ENCODE data around the gene ACAD8. TPM values are rescaled to one million over a fixed set of nuclear protein-coding genes. Genes with fewer than 3 reads are reported as not detected.

Gene ACAD8
- total and polyA plus RNA-seq, 2 experiments from 2014 or later = 18.9 to 19.4 TPM

DNA sequence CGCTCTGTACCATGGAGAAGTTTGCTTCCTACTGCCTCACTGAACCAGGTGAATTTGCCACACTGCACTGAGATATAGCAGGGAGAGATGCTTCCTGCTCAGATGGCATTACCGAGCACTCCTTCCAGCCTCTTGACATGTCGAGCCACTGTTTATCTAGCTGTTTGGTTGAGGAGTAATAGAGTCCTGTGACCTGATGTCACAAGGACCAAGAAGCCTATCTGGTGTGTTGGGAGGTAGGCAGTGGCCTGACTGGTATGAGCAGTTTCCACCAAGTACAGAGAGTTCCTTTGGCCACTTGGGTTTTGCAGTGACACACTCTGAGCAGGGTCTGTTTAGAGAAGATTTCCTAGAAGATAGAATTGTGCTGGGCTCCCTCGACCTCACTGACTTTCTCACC lies 5.2 kb downstream of the ACAD8 start:
- DNase-seq = no peak
- 87 to 89% methylated on average over 4 of the region's 4 CpGs for WGBS, 2 experiments (ENCODE audit: low coverage in 1 of 2, low lambda C conversion rate in 2 of 2, missing lambda C conversion rate in 2 of 2)
- H3K9me2 ChIP-seq (ENCODE audit: insufficient read depth) = no peaks in the 10 kb centered on the region
- peaks cover 12% of the 10 kb centered on the region; the same call in 1 of the 2 replicates for H3K36me3 ChIP-seq (ENCODE audit: low read depth)
- no peaks in the 10 kb centered on the region for H4K20me1 ChIP-seq (ENCODE audit: insufficient read depth)
- no peak overlapping the region for H2AFZ ChIP-seq
- no peaks in the 10 kb centered on the region for H3K27me3 ChIP-seq (replicated peaks; ENCODE audit: insufficient read depth)
- no peak overlapping the region for H3K4me3 ChIP-seq
- no peak overlapping the region for H3K27ac ChIP-seq
- H3K9me3 ChIP-seq (ENCODE audit: low read depth) = no peaks in the 10 kb centered on the region
- H3K79me2 ChIP-seq (ENCODE audit: insufficient read depth) = peaks cover 23% of the 10 kb centered on the region
- no peaks in the 10 kb centered on the region for H3F3A ChIP-seq (ENCODE audit: insufficient read depth)
- in situ Hi-C loops (cut with MboI) = no loop called here
- no peak for TF ChIP-seq EZH2phosphoT487 (IDR thresholded peaks at IDR 0.05; ENCODE audit: insufficient read depth, low read depth)
- TF ChIP-seq EZH2 (IDR thresholded peaks at IDR 0.05; ENCODE audit: insufficient read depth, poor library complexity, severe bottlenecking) = no peak
- no peak overlapping the region for H3K4me2 ChIP-seq (ENCODE audit: unreplicated experiment)
- peaks cover 8% of the 10 kb centered on the region for H3K4me1 ChIP-seq (ENCODE audit: insufficient read depth)
- H3K9ac ChIP-seq = no peak overlapping the region

DNA sequence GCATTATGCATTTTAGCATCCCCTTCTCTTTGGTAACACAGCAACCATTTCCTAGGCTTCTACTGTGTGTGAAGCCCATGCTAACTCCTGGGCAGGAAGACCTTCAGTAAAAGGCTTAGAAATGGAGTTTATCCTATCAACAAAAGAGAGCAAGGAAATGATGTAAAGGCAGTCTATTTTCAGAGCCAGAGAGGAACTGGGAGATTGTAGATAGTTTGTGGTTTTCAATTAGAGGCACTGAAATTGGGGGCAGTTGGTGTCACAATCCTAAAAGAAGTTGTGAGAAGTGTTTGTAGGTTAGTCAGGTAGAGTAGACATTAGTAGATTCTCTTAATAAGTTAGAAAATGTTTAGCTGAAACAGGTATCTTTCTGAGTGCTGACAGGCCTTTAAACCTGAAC lies 7.1 kb downstream of the ACAD8 start:
- Histone ChIP-seq H3K27me3 (replicated peaks; ENCODE audit: insufficient read depth) (no peaks in the 10 kb centered on the region), H3K36me3 (ENCODE audit: low read depth) (peaks cover 12% of the 10 kb centered on the region; the same call in 1 of the 2 replicates), H3K4me1 (ENCODE audit: insufficient read depth) (no peaks in the 10 kb centered on the region), H4K20me1 (ENCODE audit: insufficient read depth) (no peaks in the 10 kb centered on the region), H2AFZ (no peak overlapping the region), H3K4me2 (ENCODE audit: unreplicated experiment) (no peak overlapping the region), H3F3A (ENCODE audit: insufficient read depth) (peaks cover 3% of the 10 kb centered on the region), H3K79me2 (ENCODE audit: insufficient read depth) (peaks cover 4% of the 10 kb centered on the region; the same call in 1 of the 2 replicates), H3K27ac (no peak overlapping the region), H3K9ac (no peak overlapping the region), H3K9me2 (ENCODE audit: insufficient read depth) (no peaks in the 10 kb centered on the region), H3K9me3 (ENCODE audit: low read depth) (no peaks in the 10 kb centered on the region), H3K4me3 (no peak overlapping the region)
- DNase-seq = no peak
- no peak for TF ChIP-seq EZH2 (IDR thresholded peaks at IDR 0.05; ENCODE audit: insufficient read depth, poor library complexity, severe bottlenecking)
- TF ChIP-seq EZH2phosphoT487 (IDR thresholded peaks at IDR 0.05; ENCODE audit: insufficient read depth, low read depth) = no peak
- in situ Hi-C loops (cut with MboI) = no loop called here

DNA sequence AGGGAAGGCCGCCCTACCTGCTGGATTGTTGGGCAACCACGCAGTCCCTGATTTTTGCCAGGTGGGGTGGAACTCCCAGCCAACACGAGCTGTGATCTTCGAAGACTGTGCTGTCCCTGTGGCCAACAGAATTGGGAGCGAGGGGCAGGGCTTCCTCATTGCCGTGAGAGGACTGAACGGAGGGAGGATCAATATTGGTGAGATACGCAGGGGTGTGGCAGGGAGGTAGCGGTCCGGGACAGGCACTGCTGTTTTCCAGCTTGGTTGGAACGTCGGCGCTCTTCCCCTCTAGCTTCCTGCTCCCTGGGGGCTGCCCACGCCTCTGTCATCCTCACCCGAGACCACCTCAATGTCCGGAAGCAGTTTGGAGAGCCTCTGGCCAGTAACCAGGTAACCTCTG lies 7.6 kb downstream of the ACAD8 start:
- Histone ChIP-seq H3K27ac (no peak overlapping the region), H3K79me2 (ENCODE audit: insufficient read depth) (no peaks in the 10 kb centered on the region), H2AFZ (no peak overlapping the region), H4K20me1 (ENCODE audit: insufficient read depth) (no peaks in the 10 kb centered on the region), H3K9me3 (ENCODE audit: low read depth) (no peaks in the 10 kb centered on the region), H3K4me2 (ENCODE audit: unreplicated experiment) (no peak overlapping the region), H3K4me3 (no peak overlapping the region), H3K27me3 (replicated peaks; ENCODE audit: insufficient read depth) (no peaks in the 10 kb centered on the region), H3K9me2 (ENCODE audit: insufficient read depth) (no peaks in the 10 kb centered on the region), H3K36me3 (ENCODE audit: low read depth) (peaks cover 12% of the 10 kb centered on the region; the same call in 1 of the 2 replicates), H3K4me1 (ENCODE audit: insufficient read depth) (peaks cover 2% of the 10 kb centered on the region), H3K9ac (no peak overlapping the region), H3F3A (ENCODE audit: insufficient read depth) (peaks cover 8% of the 10 kb centered on the region)
- WGBS, 2 experiments (ENCODE audit: low coverage in 1 of 2, low lambda C conversion rate in 2 of 2, missing lambda C conversion rate in 2 of 2) = 91 to 96% methylated on average over 16 of the region's 16 CpGs
- in situ Hi-C loops (cut with MboI) = no loop called here
- DNase-seq = no peak
- TF ChIP-seq EZH2phosphoT487 (IDR thresholded peaks at IDR 0.05; ENCODE audit: insufficient read depth, low read depth) (no peak), EZH2 (IDR thresholded peaks at IDR 0.05; ENCODE audit: insufficient read depth, poor library complexity, severe bottlenecking) (no peak)

DNA sequence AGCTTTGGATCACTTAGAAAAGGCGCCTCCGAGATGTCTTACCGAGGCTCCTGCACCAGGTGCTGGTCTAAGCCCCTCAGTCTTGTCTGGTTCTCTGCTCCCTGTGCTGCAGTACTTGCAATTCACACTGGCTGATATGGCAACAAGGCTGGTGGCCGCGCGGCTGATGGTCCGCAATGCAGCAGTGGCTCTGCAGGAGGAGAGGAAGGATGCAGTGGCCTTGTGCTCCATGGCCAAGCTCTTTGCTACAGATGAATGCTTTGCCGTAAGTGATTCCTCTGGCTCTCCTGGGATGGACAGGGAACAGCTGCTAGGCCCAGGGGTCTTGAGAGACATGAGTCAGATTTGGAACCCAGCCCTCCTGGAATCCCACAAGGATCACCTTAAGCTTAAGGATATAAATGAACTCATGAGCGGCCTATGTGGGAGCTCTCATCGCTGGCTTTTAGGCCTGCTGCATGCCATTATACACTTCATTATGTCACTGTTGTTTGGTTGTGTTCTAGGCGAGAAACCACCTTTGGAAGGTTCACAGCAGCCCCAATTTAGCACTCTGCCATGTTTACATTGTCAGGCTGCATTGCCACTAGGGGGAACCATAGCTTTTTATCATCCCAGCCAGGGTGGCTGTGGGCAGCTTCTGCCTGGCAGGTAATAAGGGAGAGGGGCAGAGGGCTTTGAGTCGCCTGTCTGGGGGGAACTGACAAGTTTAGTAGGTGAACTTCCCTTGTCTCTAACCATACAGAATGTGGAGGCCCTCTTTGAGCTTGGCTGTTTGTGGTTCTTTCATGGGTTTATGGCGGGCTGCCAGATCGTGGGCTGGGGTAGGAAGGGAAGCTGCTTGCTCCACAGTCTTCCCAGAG lies 8.5 kb downstream of the ACAD8 start:
- Histone ChIP-seq H3K4me2 (ENCODE audit: unreplicated experiment) (no peak overlapping the region), H3K36me3 (ENCODE audit: low read depth) (peaks cover 12% of the 10 kb centered on the region; the same call in 1 of the 2 replicates), H3K79me2 (ENCODE audit: insufficient read depth) (no peaks in the 10 kb centered on the region), H4K20me1 (ENCODE audit: insufficient read depth) (no peaks in the 10 kb centered on the region), H3K4me3 (no peak overlapping the region), H3K27ac (no peak overlapping the region), H2AFZ (no peak overlapping the region), H3K4me1 (ENCODE audit: insufficient read depth) (peaks cover 11% of the 10 kb centered on the region), H3K9me2 (ENCODE audit: insufficient read depth) (no peaks in the 10 kb centered on the region), H3K9ac (no peak overlapping the region), H3K27me3 (replicated peaks; ENCODE audit: insufficient read depth) (no peaks in the 10 kb centered on the region), H3K9me3 (ENCODE audit: low read depth) (no peaks in the 10 kb centered on the region), H3F3A (ENCODE audit: insufficient read depth) (peaks cover 16% of the 10 kb centered on the region)
- WGBS, 2 experiments (ENCODE audit: low coverage in 1 of 2, low lambda C conversion rate in 2 of 2, missing lambda C conversion rate in 2 of 2) = 93 to 94% methylated on average over 14 of the region's 14 CpGs
- peak; percentile 49 for DNase-seq
- in situ Hi-C loops (cut with MboI) = no loop called here
- TF ChIP-seq EZH2 (IDR thresholded peaks at IDR 0.05; ENCODE audit: insufficient read depth, poor library complexity, severe bottlenecking) = no peak
- TF ChIP-seq EZH2phosphoT487 (IDR thresholded peaks at IDR 0.05; ENCODE audit: insufficient read depth, low read depth) = no peak

All from GM23248 (cell line).